SK-N-SH treated with all-trans-retinoic acid at 6 μM for 48 hours (cell line): ENCODE data around the gene CETP.

Source experiments
- ATAC-seq: fragments of 200-7000 bp; cut with Tn5 transposase; 3 replicates; pipeline ENCODE4 v1.9.1; 2020; ENCODE audit warnings: mild to moderate bottlenecking, moderate library complexity
- BACH2 ChIP-seq: fragments of 250-450 bp; sonication (Bioruptor Pico); IDR thresholded peaks from 2 replicates; pipeline ENCODE4 v1.9.0; 2021; ENCODE audit warnings: mild to moderate bottlenecking, borderline replicate concordance
- CREB5 ChIP-seq: fragments of 250-450 bp; sonication (Bioruptor Pico); IDR thresholded peaks from 2 replicates; pipeline ENCODE4 v1.5.1; 2020; ENCODE audit warnings: low read depth, mild to moderate bottlenecking, moderate library complexity
- CSDC2 ChIP-seq: fragments of 250-450 bp; sonication (Bioruptor Pico); IDR thresholded peaks from 2 replicates; pipeline ENCODE4 v1.5.0; 2020; ENCODE audit warnings: mild to moderate bottlenecking, moderate library complexity
- CSRNP3 ChIP-seq: fragments of 250-450 bp; sonication (Bioruptor Pico); IDR thresholded peaks from 2 replicates; pipeline ENCODE4 v1.5.1; 2021; ENCODE audit warnings: mild to moderate bottlenecking, moderate library complexity
- ESRRG ChIP-seq: fragments of 250-450 bp; sonication (Bioruptor Pico); IDR thresholded peaks from 2 replicates; pipeline ENCODE4 v1.6.1; 2021; ENCODE audit warnings: mild to moderate bottlenecking
- GLIS3 ChIP-seq: fragments of 250-450 bp; sonication (Bioruptor Pico); IDR thresholded peaks from 2 replicates; pipeline ENCODE4 v1.5.0; 2020; ENCODE audit warnings: mild to moderate bottlenecking, moderate library complexity
- ISL1 ChIP-seq: fragments of 250-450 bp; sonication (Bioruptor Pico); IDR thresholded peaks from 2 replicates; pipeline ENCODE4 v2.1.2; 2022; ENCODE audit warnings: mild to moderate bottlenecking, moderate library complexity
- OSR1 ChIP-seq: fragments of 250-450 bp; sonication (Bioruptor Pico); IDR thresholded peaks from 2 replicates; pipeline ENCODE4 v1.8.0; 2022; ENCODE audit warnings: moderate library complexity, mild to moderate bottlenecking, inconsistent platforms
- PATZ1 ChIP-seq: fragments of 250-450 bp; sonication (Bioruptor Pico); IDR thresholded peaks from 2 replicates; pipeline ENCODE4 v1.8.0; 2020; ENCODE audit warnings: mild to moderate bottlenecking, moderate library complexity, borderline replicate concordance
- POU6F1 ChIP-seq: fragments of 250-450 bp; sonication (Bioruptor Pico); IDR thresholded peaks from 2 replicates; pipeline ENCODE4 v1.8.0; 2021; ENCODE audit warnings: low read depth, mild to moderate bottlenecking, moderate library complexity, borderline replicate concordance
- PPARA ChIP-seq: fragments of 250-450 bp; sonication (Bioruptor Pico); IDR thresholded peaks from 2 replicates; pipeline ENCODE4 v1.5.0; 2020; ENCODE audit warnings: mild to moderate bottlenecking, borderline replicate concordance
- RARB ChIP-seq: fragments of 250-450 bp; sonication (Bioruptor Pico); IDR thresholded peaks from 2 replicates; pipeline ENCODE4 v1.8.0; 2021; ENCODE audit warnings: mild to moderate bottlenecking, moderate library complexity
- SNAI2 ChIP-seq: fragments of 250-450 bp; sonication (Bioruptor Pico); IDR thresholded peaks from 2 replicates; pipeline ENCODE4 v1.5.0; 2020; ENCODE audit warnings: mild to moderate bottlenecking, moderate library complexity
- TCF4 ChIP-seq: fragments of 250-450 bp; sonication (Bioruptor Pico); IDR thresholded peaks from 2 replicates; pipeline ENCODE4 v1.8.0; 2021; ENCODE audit warnings: mild to moderate bottlenecking, moderate library complexity, borderline replicate concordance
- TOX ChIP-seq: fragments of 250-450 bp; sonication (Bioruptor Pico); IDR thresholded peaks from 2 replicates; pipeline ENCODE4 v1.8.0; 2021; ENCODE audit warnings: mild to moderate bottlenecking, moderate library complexity, borderline replicate concordance
- ZC3H10 ChIP-seq: fragments of 250-450 bp; sonication (Bioruptor Pico); IDR thresholded peaks from 2 replicates; pipeline ENCODE4 v1.5.1; 2021; ENCODE audit warnings: mild to moderate bottlenecking, moderate library complexity
- ZFP3 ChIP-seq: fragments of 250-450 bp; sonication (Bioruptor Pico); IDR thresholded peaks from 2 replicates; pipeline ENCODE4 v1.5.0; 2020; ENCODE audit warnings: mild to moderate bottlenecking, moderate library complexity
- ZFP30 ChIP-seq: fragments of 450-650 bp; formaldehyde crosslinking; IDR thresholded peaks from 2 replicates; pipeline ENCODE4 v1.5.0; 2022; ENCODE audit warnings: mild to moderate bottlenecking, moderate library complexity
- ZNF565 ChIP-seq: fragments of 450-650 bp; formaldehyde crosslinking; conservative IDR thresholded peaks from 2 replicates; pipeline ENCODE4 v1.5.0; 2020; ENCODE audit warnings: low read depth, mild to moderate bottlenecking, moderate library complexity
- ZNF70 ChIP-seq: fragments of 450-650 bp; formaldehyde crosslinking; IDR thresholded peaks from 2 replicates; pipeline ENCODE4 v1.5.0; 2020; ENCODE audit warnings: mild to moderate bottlenecking, moderate library complexity
- ZNF8 ChIP-seq: fragments of 450-650 bp; formaldehyde crosslinking; IDR thresholded peaks from 2 replicates; pipeline ENCODE4 v1.5.0; 2020; ENCODE audit warnings: mild to moderate bottlenecking, moderate library complexity

Gene CETP

GRCh38 chr16:56941092-56941491 is 20.7 kb upstream of the CETP start:
- no peak for ATAC-seq

GRCh38 chr16:56941856-56942331 is 19.9 kb upstream of the CETP start:
- TF ChIP-seq PPARA (no peak), BACH2 (no peak), ZFP3 (CRISPR knock-in tag) (no peak), CSDC2 (CRISPR knock-in tag) (no peak), ZNF70 (CRISPR knock-in tag) (no peak), SNAI2 (CRISPR knock-in tag) (no peak), ESRRG (CRISPR knock-in tag) (no peak), TOX (CRISPR knock-in tag) (no peak), ISL1 (CRISPR knock-in tag) (no peak), ZC3H10 (CRISPR knock-in tag) (no peak), ZNF8 (CRISPR knock-in tag) (no peak), OSR1 (CRISPR knock-in tag) (no peak), PATZ1 (CRISPR knock-in tag) (no peak), ZNF565 (CRISPR knock-in tag) (no peak), ZFP30 (CRISPR knock-in tag) (no peak)
- ATAC-seq = no peak

More at GRCh38 chr16:56941092-56941491, 20.7 kb upstream of the CETP start:
- TF ChIP-seq ISL1 (CRISPR knock-in tag) = no peak
- no peak for TF ChIP-seq OSR1 (CRISPR knock-in tag)
- no peak for TF ChIP-seq PATZ1 (CRISPR knock-in tag)
- TF ChIP-seq CSRNP3 (CRISPR knock-in tag) = no peak
- TF ChIP-seq POU6F1 (CRISPR knock-in tag) = no peak
- no peak for TF ChIP-seq TOX (CRISPR knock-in tag)
- TF ChIP-seq ESRRG (CRISPR knock-in tag) = no peak
- TF ChIP-seq ZFP30 (CRISPR knock-in tag) = no peak
- no peak for TF ChIP-seq ZNF8 (CRISPR knock-in tag)
- TF ChIP-seq BACH2 = no peak
- TF ChIP-seq PPARA = no peak
- TF ChIP-seq CREB5 (CRISPR knock-in tag) = no peak
- TF ChIP-seq ZNF565 (CRISPR knock-in tag) = no peak
- TF ChIP-seq GLIS3 (CRISPR knock-in tag) = no peak
- TF ChIP-seq RARB (CRISPR knock-in tag) = no peak
- TF ChIP-seq, all 23 proteins: peak for 0

- no peak for ATAC-seq
- no peak for TF ChIP-seq ZNF565 (CRISPR knock-in tag)
- no peak for TF ChIP-seq TOX (CRISPR knock-in tag)
- no peak for TF ChIP-seq ISL1 (CRISPR knock-in tag)
- no peak for TF ChIP-seq POU6F1 (CRISPR knock-in tag)
- TF ChIP-seq BACH2 = no peak
- TF ChIP-seq RARB (CRISPR knock-in tag) = no peak
- no peak for TF ChIP-seq CSDC2 (CRISPR knock-in tag)
- TF ChIP-seq ZNF70 (CRISPR knock-in tag) = no peak
- TF ChIP-seq CSRNP3 (CRISPR knock-in tag) = no peak
- TF ChIP-seq ZC3H10 (CRISPR knock-in tag) = no peak
- no peak for TF ChIP-seq SNAI2 (CRISPR knock-in tag)
- no peak for TF ChIP-seq TCF4 (CRISPR knock-in tag)
- no peak for TF ChIP-seq ZNF8 (CRISPR knock-in tag)
Measured at GRCh38 chr16:56943761-56944375, 17.9 kb upstream of the CETP start.
